ENCODE results near the gene CLDN19.

CLDN19 gene

DNA sequence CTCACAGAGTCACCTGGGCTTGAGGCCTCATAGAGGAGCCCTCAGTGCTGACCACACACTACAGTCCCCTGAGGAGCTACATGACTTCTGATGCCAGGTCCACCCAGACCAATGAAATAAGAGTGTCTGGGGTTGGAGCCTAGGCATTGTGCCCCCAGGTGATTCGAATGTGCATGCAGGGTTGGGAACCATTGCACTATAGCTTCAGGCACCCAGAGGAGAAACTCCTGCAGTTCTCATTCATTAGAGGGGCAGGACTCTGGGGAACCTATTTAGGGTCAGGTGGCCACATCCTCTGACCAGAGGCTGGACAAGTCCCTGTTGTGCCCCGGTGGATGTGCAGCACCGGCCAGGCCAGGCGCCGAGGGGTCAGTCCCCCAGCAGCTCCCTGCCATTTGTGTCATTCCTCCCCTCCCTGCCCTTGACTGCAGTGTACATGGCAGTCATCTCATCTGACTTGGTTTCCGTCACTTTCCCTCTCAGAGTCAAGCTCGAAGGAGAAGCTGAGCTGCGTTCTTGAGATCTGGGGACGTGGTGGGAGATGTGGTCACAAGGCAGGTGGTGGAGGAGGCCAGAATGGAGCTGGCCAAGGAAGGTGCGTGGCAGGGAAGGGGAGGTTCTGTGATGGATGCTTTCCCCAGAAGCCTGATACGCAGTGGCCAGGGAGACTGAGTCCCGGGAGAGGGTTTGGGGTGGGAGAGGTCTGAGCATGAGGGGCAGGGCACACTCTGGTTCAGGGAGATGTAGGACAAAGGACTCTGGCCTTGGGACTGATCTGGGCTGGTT lies 6.4 kb downstream of the CLDN19 start:
- H3K9me2 ChIP-seq (replicated peaks; ENCODE audit: control insufficient read depth, low read length): no peaks in the 10 kb centered on the region
- no peaks in the 10 kb centered on the region for H3K9me3 ChIP-seq (ENCODE audit: control insufficient read depth, insufficient read depth, low read length)
- TF ChIP-seq, protein P1, sequence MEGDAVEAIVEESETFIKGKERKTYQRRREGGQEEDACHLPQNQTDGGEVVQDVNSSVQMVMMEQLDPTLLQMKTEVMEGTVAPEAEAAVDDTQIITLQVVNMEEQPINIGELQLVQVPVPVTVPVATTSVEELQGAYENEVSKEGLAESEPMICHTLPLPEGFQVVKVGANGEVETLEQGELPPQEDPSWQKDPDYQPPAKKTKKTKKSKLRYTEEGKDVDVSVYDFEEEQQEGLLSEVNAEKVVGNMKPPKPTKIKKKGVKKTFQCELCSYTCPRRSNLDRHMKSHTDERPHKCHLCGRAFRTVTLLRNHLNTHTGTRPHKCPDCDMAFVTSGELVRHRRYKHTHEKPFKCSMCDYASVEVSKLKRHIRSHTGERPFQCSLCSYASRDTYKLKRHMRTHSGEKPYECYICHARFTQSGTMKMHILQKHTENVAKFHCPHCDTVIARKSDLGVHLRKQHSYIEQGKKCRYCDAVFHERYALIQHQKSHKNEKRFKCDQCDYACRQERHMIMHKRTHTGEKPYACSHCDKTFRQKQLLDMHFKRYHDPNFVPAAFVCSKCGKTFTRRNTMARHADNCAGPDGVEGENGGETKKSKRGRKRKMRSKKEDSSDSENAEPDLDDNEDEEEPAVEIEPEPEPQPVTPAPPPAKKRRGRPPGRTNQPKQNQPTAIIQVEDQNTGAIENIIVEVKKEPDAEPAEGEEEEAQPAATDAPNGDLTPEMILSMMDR (IDR thresholded peaks at IDR 0.05; ENCODE audit: low read depth, low read length, poor library complexity, severe bottlenecking): no peak
- no peak for TF ChIP-seq EZH2phosphoT487 (IDR thresholded peaks at IDR 0.05; ENCODE audit: borderline replicate concordance, low read length)
- no peak overlapping the region for H3K4me3 ChIP-seq (ENCODE audit: low read length)
- H3K4me2 ChIP-seq (ENCODE audit: low read length): no peak overlapping the region
- no peaks in the 10 kb centered on the region for H4K20me1 ChIP-seq (ENCODE audit: control insufficient read depth, insufficient read depth, low read depth, low read length)
- H3K36me3 ChIP-seq (ENCODE audit: control insufficient read depth, low read length): no peaks in the 10 kb centered on the region
- H3K27me3 ChIP-seq (ENCODE audit: control insufficient read depth, low read length): no peaks in the 10 kb centered on the region
- H3K27ac ChIP-seq (ENCODE audit: low read depth, low read length): no peak overlapping the region
- H3K4me1 ChIP-seq (ENCODE audit: control insufficient read depth, low read length): peaks cover 11% of the 10 kb centered on the region
- H3K79me2 ChIP-seq (ENCODE audit: control insufficient read depth, low read length): no peaks in the 10 kb centered on the region
- no peaks in the 10 kb centered on the region for H3F3A ChIP-seq (ENCODE audit: control insufficient read depth, insufficient read depth)

GRCh38 chr1:42732126-42732680 lies 7.8 kb downstream of the CLDN19 start:
- H3K36me3 ChIP-seq (ENCODE audit: control insufficient read depth, low read length): no peaks in the 10 kb centered on the region
- no peaks in the 10 kb centered on the region for H4K20me1 ChIP-seq (ENCODE audit: control insufficient read depth, insufficient read depth, low read depth, low read length)
- no peaks in the 10 kb centered on the region for H3K9me2 ChIP-seq (replicated peaks; ENCODE audit: control insufficient read depth, low read length)
- H3K4me3 ChIP-seq (ENCODE audit: low read length): no peak overlapping the region
- no peaks in the 10 kb centered on the region for H3K79me2 ChIP-seq (ENCODE audit: control insufficient read depth, low read length)
- no peaks in the 10 kb centered on the region for H3K9me3 ChIP-seq (ENCODE audit: control insufficient read depth, insufficient read depth, low read length)
- no peaks in the 10 kb centered on the region for H3K27me3 ChIP-seq (ENCODE audit: control insufficient read depth, low read length)
- TF ChIP-seq, protein P1 (IDR thresholded peaks at IDR 0.05; ENCODE audit: low read depth, low read length, poor library complexity, severe bottlenecking): no peak
- TF ChIP-seq EZH2phosphoT487 (IDR thresholded peaks at IDR 0.05; ENCODE audit: borderline replicate concordance, low read length): no peak
- H3K4me2 ChIP-seq (ENCODE audit: low read length): no peak overlapping the region
- H3K4me1 ChIP-seq (ENCODE audit: control insufficient read depth, low read length): peaks cover 7% of the 10 kb centered on the region
- no peak overlapping the region for H3K27ac ChIP-seq (ENCODE audit: low read depth, low read length)
- no peaks in the 10 kb centered on the region for H3F3A ChIP-seq (ENCODE audit: control insufficient read depth, insufficient read depth)

GRCh38 chr1:42731585-42731984 lies 8.5 kb downstream of the CLDN19 start:
- no peaks in the 10 kb centered on the region for H3K27me3 ChIP-seq (ENCODE audit: control insufficient read depth, low read length)
- no peak for TF ChIP-seq EZH2phosphoT487 (IDR thresholded peaks at IDR 0.05; ENCODE audit: borderline replicate concordance, low read length)
- TF ChIP-seq, protein P1 (IDR thresholded peaks at IDR 0.05; ENCODE audit: low read depth, low read length, poor library complexity, severe bottlenecking): no peak
- H3K79me2 ChIP-seq (ENCODE audit: control insufficient read depth, low read length): no peaks in the 10 kb centered on the region
- H3K9me3 ChIP-seq (ENCODE audit: control insufficient read depth, insufficient read depth, low read length): no peaks in the 10 kb centered on the region
- 0 out of 2 replicates have a peak, but pooled peaks cover 2% of the 10 kb centered on the region for H3K4me1 ChIP-seq (ENCODE audit: control insufficient read depth, low read length)
- H3K27ac ChIP-seq (ENCODE audit: low read depth, low read length): no peak overlapping the region
- no peaks in the 10 kb centered on the region for H3K9me2 ChIP-seq (replicated peaks; ENCODE audit: control insufficient read depth, low read length)
- no peaks in the 10 kb centered on the region for H3F3A ChIP-seq (ENCODE audit: control insufficient read depth, insufficient read depth)
- no peaks in the 10 kb centered on the region for H4K20me1 ChIP-seq (ENCODE audit: control insufficient read depth, insufficient read depth, low read depth, low read length)
- no peak overlapping the region for H3K4me3 ChIP-seq (ENCODE audit: low read length)
- no peak overlapping the region for H3K4me2 ChIP-seq (ENCODE audit: low read length)
- no peaks in the 10 kb centered on the region for H3K36me3 ChIP-seq (ENCODE audit: control insufficient read depth, low read length)

Data from DOHH2 (cell line).